ENCODE data around the gene WNT9B. TPM values are rescaled to one million over a fixed set of nuclear protein-coding genes. Genes with fewer than 3 reads are reported as not detected.

Gene WNT9B
- total and polyA plus RNA-seq, 11 donors = 0.19 to 1.4 (median 0.53) TPM

GRCh38 chr17:46854515-46854914 lies 3.1 kb downstream of the WNT9B start:
- ATAC-seq = no peak
- Histone ChIP-seq H3K27me3 (peaks cover 5 to 48% (median 29%) of the 10 kb centered on the region in 9 donors), H3K4me1 (peaks cover 0 to 16% (median 5%) of the 10 kb centered on the region in 12 donors), H3K4me3 (no peak overlapping the region), H3K27ac (no peak overlapping the region), H3K36me3 (no peaks in the 10 kb centered on the region), H3K9me3 (no peaks in the 10 kb centered on the region)
- WGBS, 4 donors = 94 to 97% (median 94%) methylated on average over 3 of the region's 3 CpGs
- DNase-seq = no peak
- TF ChIP-seq POLR2A (IDR thresholded peaks at IDR 0.05) = no peak
- no peak for TF ChIP-seq CTCF (IDR thresholded peaks at IDR 0.05)
- intact Hi-C loops (cut with DNase I) = no loop called here

- TF ChIP-seq POLR2A (IDR thresholded peaks at IDR 0.05) (no peak), CTCF (IDR thresholded peaks at IDR 0.05) (no peak)
- Histone ChIP-seq H3K27ac (no peak overlapping the region), H3K4me1 (peaks cover 0 to 16% (median 5%) of the 10 kb centered on the region in 12 donors), H3K9me3 (no peaks in the 10 kb centered on the region), H3K4me3 (no peak overlapping the region), H3K36me3 (no peaks in the 10 kb centered on the region), H3K27me3 (peaks cover 5 to 46% (median 29%) of the 10 kb centered on the region in 9 donors)
- ATAC-seq (no peak), DNase-seq (no peak)
- intact Hi-C loops (cut with DNase I) = no loop called here
- WGBS, 4 donors = 63 to 75% (median 72%) methylated on average over 4 of the region's 4 CpGs
These were observed 3.6 kb downstream of the WNT9B start for GRCh38 chr17:46854948-46855347.

- Histone ChIP-seq H3K36me3 (no peaks in the 10 kb centered on the region), H3K4me1 (no peaks in the 10 kb centered on the region), H3K27ac (no peak overlapping the region), H3K27me3 (peaks cover 0 to 30% (median 10%) of the 10 kb centered on the region in 9 donors), H3K4me3 (no peak overlapping the region), H3K9me3 (no peaks in the 10 kb centered on the region)
- 94 to 96% (median 94%) methylated on average over 1 of the region's 1 CpG for WGBS, 4 donors
- intact Hi-C loops (cut with DNase I) = no loop called here
- DNase-seq (no peak), ATAC-seq (no peak)
- no peak for TF ChIP-seq POLR2A (IDR thresholded peaks at IDR 0.05)
- no peak for TF ChIP-seq CTCF (IDR thresholded peaks at IDR 0.05)
These were observed 6.2 kb downstream of the WNT9B start for GRCh38 chr17:46857600-46857999.

- no peaks in the 10 kb centered on the region for H3K9me3 ChIP-seq
- no peak overlapping the region for H3K27ac ChIP-seq
- peaks cover 0 to 32% (median 0%) of the 10 kb centered on the region in 9 donors for H3K27me3 ChIP-seq
- no peaks in the 10 kb centered on the region for H3K36me3 ChIP-seq
- H3K4me1 ChIP-seq = no peaks in the 10 kb centered on the region
- ATAC-seq (no peak), DNase-seq (no peak)
- intact Hi-C loops (cut with DNase I) = loop anchor here in 2 of 10 donors (5.0 to 10.0 kb wide), 2 partner anchors 52 to 55 kb away; no protein-coding TSS in a partner anchor
- no peak overlapping the region for H3K4me3 ChIP-seq
- TF ChIP-seq POLR2A (IDR thresholded peaks at IDR 0.05) = no peak
- no peak for TF ChIP-seq CTCF (IDR thresholded peaks at IDR 0.05)
- 64 to 78% (median 71%) methylated on average over 5 of the region's 5 CpGs for WGBS, 4 donors
These were observed 8.6 kb downstream of the WNT9B start for GRCh38 chr17:46859996-46860395.
